NCI-H128 (cell line): Measurements from ENCODE around the gene MAP6.

Source experiments
- DNase-seq: peaks from one replicate; lab custom pipeline; 2025; ENCODE audit not compliant: unreplicated experiment; lab: John Stamatoyannopoulos, UW

MAP6 gene

GRCh38 chr11:75632450-75632849 is 36.4 kb downstream of the MAP6 start:
- no peak for DNase-seq

- no peak for DNase-seq
Observed at GRCh38 chr11:75631086-75631730, 37.6 kb downstream of the MAP6 start.

GRCh38 chr11:75627906-75628668 is 40.8 kb downstream of the MAP6 start:
- DNase-seq: no peak

- no peak for DNase-seq
Observed at GRCh38 chr11:75626889-75627529, 41.8 kb downstream of the MAP6 start.

GRCh38 chr11:75625991-75626888 is 42.6 kb downstream of the MAP6 start:
- no peak for DNase-seq

GRCh38 chr11:75625021-75625420 is 43.8 kb downstream of the MAP6 start:
- DNase-seq: no peak

GRCh38 chr11:75616281-75616680 is 52.6 kb downstream of the MAP6 start:
- no peak for DNase-seq

- no peak for DNase-seq
Observed at GRCh38 chr11:75615751-75616150, 53.1 kb downstream of the MAP6 start.

GRCh38 chr11:75611823-75612222 is 57.0 kb downstream of the MAP6 start:
- DNase-seq: no peak

GRCh38 chr11:75606099-75606498 is 62.7 kb downstream of the MAP6 start:
- no peak for DNase-seq

- no peak for DNase-seq
Observed at GRCh38 chr11:75603791-75604736, 64.8 kb downstream of the MAP6 start.

- no peak for DNase-seq
Observed at GRCh38 chr11:75602951-75603350, 65.9 kb downstream of the MAP6 start.

- DNase-seq: no peak
Observed at GRCh38 chr11:75601494-75601893, 67.3 kb downstream of the MAP6 start.

- DNase-seq: no peak
Observed at GRCh38 chr11:75600356-75600755, 68.5 kb downstream of the MAP6 start.

- no peak for DNase-seq
Observed at GRCh38 chr11:75598900-75599299, 69.9 kb downstream of the MAP6 start.

- DNase-seq: no peak
Observed at GRCh38 chr11:75598264-75598663, 70.6 kb downstream of the MAP6 start.

GRCh38 chr11:75597636-75598035 is 71.2 kb downstream of the MAP6 start:
- DNase-seq: peak; percentile 2

GRCh38 chr11:75596914-75597313 is 71.9 kb downstream of the MAP6 start:
- DNase-seq: no peak

- DNase-seq: no peak
Observed at GRCh38 chr11:75595429-75595828, 73.4 kb downstream of the MAP6 start.

GRCh38 chr11:75594211-75594610 is 74.6 kb downstream of the MAP6 start:
- no peak for DNase-seq
